PC-3 (cell line): ENCODE data around the gene EPB41L3. TPM values are rescaled to one million over a fixed set of nuclear protein-coding genes. Genes with fewer than 3 reads are reported as not detected.
"Not testable (repeated sequence)": the region's sequence is repeated elsewhere in the genome, so short reads cannot be mapped to it uniquely, and the experiment has no call there.

Source experiments
- ATAC-seq: fragments of 200-7000 bp; cut with Tn5 transposase; 2 replicates; pipeline ENCODE4 v1.9.1; 2020; ENCODE audit warnings: mild to moderate bottlenecking, moderate library complexity
- BruUV-seq: library from RNA; stranded (reverse); fragments of 400-500 nt; replicated peaks from 2 replicates; lab custom pipeline; 2021; lab: Mats Ljungman, UMichigan
- CTCF ChIA-PET: fragments of 300-600 bp; sonication (Branson Sonifier 250); formaldehyde crosslinking; loops from one replicate; lab custom pipeline; 2022; ENCODE audit warnings: antibody characterized with exemption; lab: Charles Lee
- POLR2A ChIA-PET: fragments of 300-600 bp; sonication (Branson Sonifier 250); formaldehyde crosslinking; loops from one replicate; lab custom pipeline; 2022; ENCODE audit warnings: antibody characterized with exemption; ENCODE audit not compliant: unreplicated experiment; lab: Charles Lee
- DNase-seq: peaks from one replicate; pipeline ENCODE4 v3.0.0-alpha.2; 2015
- H2AFZ ChIP-seq: fragments of 300-600 bp; sonication (generic); 2 replicates; pipeline ENCODE4 v1.6.0; 2016; ENCODE audit warnings: antibody characterized with exemption, low read length
- H3F3A ChIP-seq: fragments of 300-600 bp; sonication (generic); one replicate; pipeline ENCODE4 v1.6.0; 2017; ENCODE audit warnings: antibody characterized with exemption, low read length, control low read depth, mild to moderate bottlenecking; ENCODE audit not compliant: unreplicated experiment
- H3K27ac ChIP-seq: fragments of 300-600 bp; sonication (generic); 2 replicates; pipeline ENCODE4 v1.5.1; 2016; ENCODE audit warnings: mild to moderate bottlenecking, low read length
- H3K27me3 ChIP-seq: fragments of 300-600 bp; sonication (generic); 2 replicates; pipeline ENCODE4 v1.6.1; 2016; ENCODE audit warnings: low read length, mixed read lengths
- H3K36me3 ChIP-seq: fragments of 300-600 bp; sonication (generic); 2 replicates; pipeline ENCODE4 v1.6.1; 2016; ENCODE audit warnings: low read depth, mixed run types, low read length, mixed read lengths
- H3K4me1 ChIP-seq: fragments of 300-600 bp; sonication (generic); 2 replicates; pipeline ENCODE4 v1.5.1; 2016; ENCODE audit warnings: low read length; ENCODE audit not compliant: insufficient read depth
- H3K4me2 ChIP-seq: fragments of 300-600 bp; sonication (generic); 2 replicates; pipeline ENCODE4 v1.6.0; 2016; ENCODE audit warnings: low read length
- H3K4me3 ChIP-seq: fragments of 300-600 bp; sonication (generic); 2 replicates; pipeline ENCODE4 v1.5.1; 2016; ENCODE audit warnings: mild to moderate bottlenecking, low read length, mixed read lengths
- H3K79me2 ChIP-seq: fragments of 300-600 bp; sonication (generic); 2 replicates; pipeline ENCODE4 v1.6.1; 2017; ENCODE audit warnings: low read length, mixed read lengths
- H3K9ac ChIP-seq: fragments of 300-600 bp; sonication (generic); 2 replicates; pipeline ENCODE4 v1.6.0; 2016; ENCODE audit warnings: mild to moderate bottlenecking, low read length
- H3K9me2 ChIP-seq: fragments of 300-600 bp; sonication (generic); replicated peaks from 2 replicates; pipeline ENCODE4 v1.6.1; 2016; ENCODE audit warnings: mixed run types, low read length, mixed read lengths
- H3K9me3 ChIP-seq: fragments of 300-600 bp; sonication (generic); 2 replicates; pipeline ENCODE4 v1.6.1; 2016; ENCODE audit warnings: low read length, mixed read lengths
- H4K20me1 ChIP-seq: fragments of 300-600 bp; sonication (generic); 2 replicates; pipeline ENCODE4 v1.6.1; 2016; ENCODE audit warnings: low read length, mixed read lengths
- EZH2 ChIP-seq: fragments of 300-600 bp; sonication (generic); IDR thresholded peaks from one replicate; pipeline ENCODE4 v1.6.1; 2017; ENCODE audit warnings: antibody characterized with exemption, mild to moderate bottlenecking, low read length; ENCODE audit not compliant: unreplicated experiment
- EZH2phosphoT487 ChIP-seq: fragments of 300-600 bp; sonication (generic); IDR thresholded peaks from 2 replicates; pipeline ENCODE4 v1.6.1; 2018; ENCODE audit warnings: mild to moderate bottlenecking, antibody characterized with exemption, low read length, borderline replicate concordance
- intact Hi-C: fragments of 100-400 bp; cut with micrococcal nuclease; formaldehyde crosslinking; loops from 2 replicates; pipeline ENCODE4 v1.9.0; 2023
- total RNA-seq: library from RNA; depleted of rRNA; stranded (reverse); fragments of >200 nt; gene quantifications from 2 replicates; pipeline ENCODE4 v1.2.3, GENCODE V29; 2014
- TF ChIP-seq, protein P1 (sequence below): fragments of 300-600 bp; sonication (generic); conservative IDR thresholded peaks from 2 replicates; pipeline ENCODE4 v1.5.1; 2017; ENCODE audit warnings: antibody characterized with exemption, low read depth, mild to moderate bottlenecking, low read length

The EPB41L3 gene
- total RNA-seq, 1 experiment from 2014 or later: 39.5 TPM

- DNase-seq: no peak
- Histone ChIP-seq H3K9ac (no peak overlapping the region), H3K4me1 (no peaks in the 10 kb centered on the region), H3K4me3 (no peak overlapping the region), H3K27me3 (no peaks in the 10 kb centered on the region), H4K20me1 (no peaks in the 10 kb centered on the region), H2AFZ (no peak overlapping the region), H3F3A (no peaks in the 10 kb centered on the region), H3K79me2 (no peaks in the 10 kb centered on the region), H3K27ac (no peak overlapping the region), H3K9me2 (no peaks in the 10 kb centered on the region), H3K36me3 (no peaks in the 10 kb centered on the region), H3K9me3 (0 out of 2 replicates have a peak, but pooled peaks cover 3% of the 10 kb centered on the region), H3K4me2 (no peak overlapping the region)
- ChIA-PET CTCF (no interaction called here), POLR2A (no interaction called here)
- no peak for ATAC-seq
- intact Hi-C loops: no loop called here
- no TSS peak for BruUV-seq
- TF ChIP-seq, protein P1, sequence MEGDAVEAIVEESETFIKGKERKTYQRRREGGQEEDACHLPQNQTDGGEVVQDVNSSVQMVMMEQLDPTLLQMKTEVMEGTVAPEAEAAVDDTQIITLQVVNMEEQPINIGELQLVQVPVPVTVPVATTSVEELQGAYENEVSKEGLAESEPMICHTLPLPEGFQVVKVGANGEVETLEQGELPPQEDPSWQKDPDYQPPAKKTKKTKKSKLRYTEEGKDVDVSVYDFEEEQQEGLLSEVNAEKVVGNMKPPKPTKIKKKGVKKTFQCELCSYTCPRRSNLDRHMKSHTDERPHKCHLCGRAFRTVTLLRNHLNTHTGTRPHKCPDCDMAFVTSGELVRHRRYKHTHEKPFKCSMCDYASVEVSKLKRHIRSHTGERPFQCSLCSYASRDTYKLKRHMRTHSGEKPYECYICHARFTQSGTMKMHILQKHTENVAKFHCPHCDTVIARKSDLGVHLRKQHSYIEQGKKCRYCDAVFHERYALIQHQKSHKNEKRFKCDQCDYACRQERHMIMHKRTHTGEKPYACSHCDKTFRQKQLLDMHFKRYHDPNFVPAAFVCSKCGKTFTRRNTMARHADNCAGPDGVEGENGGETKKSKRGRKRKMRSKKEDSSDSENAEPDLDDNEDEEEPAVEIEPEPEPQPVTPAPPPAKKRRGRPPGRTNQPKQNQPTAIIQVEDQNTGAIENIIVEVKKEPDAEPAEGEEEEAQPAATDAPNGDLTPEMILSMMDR: no peak
- TF ChIP-seq EZH2 (no peak), EZH2phosphoT487 (no peak)
Measured at GRCh38 chr18:5488844-5489243, 55.0 kb downstream of the EPB41L3 start.

DNA sequence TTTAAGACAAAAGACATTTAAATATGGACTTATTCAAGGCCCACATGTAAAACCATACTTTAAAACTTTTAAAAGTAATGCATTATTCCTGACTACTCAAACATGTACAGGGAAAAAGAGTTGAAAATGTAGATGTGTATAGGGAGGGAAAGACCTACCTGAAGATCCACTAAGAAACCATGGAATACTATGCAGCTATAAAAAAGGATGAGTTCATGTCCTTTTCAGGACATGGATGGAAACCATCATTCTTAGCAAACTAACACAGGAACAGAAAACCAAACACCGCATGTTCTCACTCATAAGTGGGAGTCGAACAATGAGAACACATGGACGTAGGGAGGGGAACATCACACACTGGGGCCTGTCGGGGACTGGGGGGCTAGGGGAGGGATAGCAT is 55.8 kb downstream of the EPB41L3 start:
- H2AFZ ChIP-seq, DNase-seq, intact Hi-C loops, H4K20me1 ChIP-seq, H3K9me3 ChIP-seq, H3K4me1 ChIP-seq, H3K79me2 ChIP-seq, H3K27ac ChIP-seq, BruUV-seq, CTCF ChIA-PET, H3K36me3 ChIP-seq, H3K4me2 ChIP-seq, H3K4me3 ChIP-seq, H3K27me3 ChIP-seq, POLR2A ChIA-PET, H3K9ac ChIP-seq, ATAC-seq, H3K9me2 ChIP-seq, H3F3A ChIP-seq: not testable (repeated sequence)

- Histone ChIP-seq H3K9me2 (no peaks in the 10 kb centered on the region), H3K4me1 (no peaks in the 10 kb centered on the region), H3K9ac (no peak overlapping the region), H3K79me2 (no peaks in the 10 kb centered on the region), H3F3A (no peaks in the 10 kb centered on the region), H3K9me3 (0 out of 2 replicates have a peak, but pooled peaks cover 3% of the 10 kb centered on the region), H4K20me1 (no peaks in the 10 kb centered on the region), H3K27me3 (no peaks in the 10 kb centered on the region), H3K36me3 (no peaks in the 10 kb centered on the region), H3K27ac (no peak overlapping the region), H3K4me3 (no peak overlapping the region), H3K4me2 (no peak overlapping the region), H2AFZ (no peak overlapping the region)
- ChIA-PET CTCF (no interaction called here), POLR2A (no interaction called here)
- ATAC-seq: no peak
- no peak for DNase-seq
- no TSS peak for BruUV-seq
- intact Hi-C loops: no loop called here
- TF ChIP-seq, protein P1: no peak
- TF ChIP-seq EZH2phosphoT487 (no peak), EZH2 (no peak)
Measured at GRCh38 chr18:5484526-5484925, 59.3 kb downstream of the EPB41L3 start.
